HEK293 (cell line): ENCODE data around the gene POLQ.

Experiments
- HIC1 ChIP-seq: fragments of 450-650 bp; formaldehyde crosslinking; IDR thresholded peaks from 2 replicates; pipeline ENCODE4 v1.5.1; 2016; ENCODE audit warnings: missing biosample characterization, missing genetic modification characterization
- TCF7L2 ChIP-seq: IDR thresholded peaks from 2 replicates; pipeline ENCODE4 v1.6.1; 2011; ENCODE audit warnings: low read depth, mild to moderate bottlenecking, inconsistent platforms, low read length, moderate library complexity, borderline replicate concordance
- YY1 ChIP-seq: fragments of 450-650 bp; formaldehyde crosslinking; IDR thresholded peaks from 2 replicates; pipeline ENCODE4 v1.5.1; 2018; ENCODE audit warnings: missing biosample characterization, missing genetic modification characterization
- ZBTB49 ChIP-seq: fragments of 450-650 bp; formaldehyde crosslinking; IDR thresholded peaks from 2 replicates; pipeline ENCODE4 v1.5.1; 2016; ENCODE audit warnings: missing biosample characterization, missing genetic modification characterization, low read depth
- ZNF24 ChIP-seq: fragments of 450-650 bp; formaldehyde crosslinking; IDR thresholded peaks from 2 replicates; pipeline ENCODE4 v1.5.1; 2016; ENCODE audit warnings: missing biosample characterization, missing genetic modification characterization
- ZNF341 ChIP-seq: fragments of 450-650 bp; formaldehyde crosslinking; IDR thresholded peaks from 2 replicates; pipeline ENCODE4; 2016; ENCODE audit warnings: low read depth, missing biosample characterization, missing genetic modification characterization
- ZNF701 ChIP-seq: fragments of 450-650 bp; formaldehyde crosslinking; IDR thresholded peaks from 2 replicates; pipeline ENCODE4 v1.5.1; 2016; ENCODE audit warnings: missing biosample characterization, missing genetic modification characterization
- TF ChIP-seq, protein P1 (sequence below): fragments of 450-650 bp; formaldehyde crosslinking; IDR thresholded peaks from 2 replicates; pipeline ENCODE4 v1.5.1; 2016; ENCODE audit warnings: missing biosample characterization, missing genetic modification characterization

GRCh38 chr3:121405631-121406030 lies 140.2 kb downstream of the POLQ start:
- TF ChIP-seq, protein P1, sequence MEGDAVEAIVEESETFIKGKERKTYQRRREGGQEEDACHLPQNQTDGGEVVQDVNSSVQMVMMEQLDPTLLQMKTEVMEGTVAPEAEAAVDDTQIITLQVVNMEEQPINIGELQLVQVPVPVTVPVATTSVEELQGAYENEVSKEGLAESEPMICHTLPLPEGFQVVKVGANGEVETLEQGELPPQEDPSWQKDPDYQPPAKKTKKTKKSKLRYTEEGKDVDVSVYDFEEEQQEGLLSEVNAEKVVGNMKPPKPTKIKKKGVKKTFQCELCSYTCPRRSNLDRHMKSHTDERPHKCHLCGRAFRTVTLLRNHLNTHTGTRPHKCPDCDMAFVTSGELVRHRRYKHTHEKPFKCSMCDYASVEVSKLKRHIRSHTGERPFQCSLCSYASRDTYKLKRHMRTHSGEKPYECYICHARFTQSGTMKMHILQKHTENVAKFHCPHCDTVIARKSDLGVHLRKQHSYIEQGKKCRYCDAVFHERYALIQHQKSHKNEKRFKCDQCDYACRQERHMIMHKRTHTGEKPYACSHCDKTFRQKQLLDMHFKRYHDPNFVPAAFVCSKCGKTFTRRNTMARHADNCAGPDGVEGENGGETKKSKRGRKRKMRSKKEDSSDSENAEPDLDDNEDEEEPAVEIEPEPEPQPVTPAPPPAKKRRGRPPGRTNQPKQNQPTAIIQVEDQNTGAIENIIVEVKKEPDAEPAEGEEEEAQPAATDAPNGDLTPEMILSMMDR (tag by site-specific recombination): no peak
- TF ChIP-seq ZNF24 (tag by site-specific recombination): no peak
- no peak for TF ChIP-seq TCF7L2
- TF ChIP-seq ZNF701 (tag by site-specific recombination): no peak
- no peak for TF ChIP-seq YY1 (tag by site-specific recombination)
- no peak for TF ChIP-seq HIC1 (tag by site-specific recombination)
- no peak for TF ChIP-seq ZNF341 (tag by site-specific recombination)
- no peak for TF ChIP-seq ZBTB49 (tag by site-specific recombination)
